Astrocyte of the cerebellum (primary cell): ENCODE results near the gene CHD6.

ENCODE experiments used
- DNase-seq: peaks from one replicate; pipeline ENCODE4 v3.0.0-alpha.2; 2011; ENCODE audit warnings: low read depth
- H3K4me3 ChIP-seq: 2 replicates; pipeline ENCODE4 v1.5.1; 2011; ENCODE audit warnings: mild to moderate bottlenecking, low read depth, low read length, moderate library complexity
- CTCF ChIP-seq: IDR thresholded peaks from 2 replicates; pipeline ENCODE4 v1.5.1; 2012; ENCODE audit warnings: low read length, low read depth, moderate library complexity, mild to moderate bottlenecking; ENCODE audit errors: missing control alignments
- in situ Hi-C: cut with HindIII; loops from 2 replicates; pipeline ENCODE4 v1.10.0; 2017; ENCODE audit warnings: low sequenced_read_pairs

The CHD6 gene

GRCh38 chr20:41426976-41427375 lies 191.2 kb downstream of the CHD6 start:
- no peak for TF ChIP-seq CTCF
- in situ Hi-C loops = no loop called here
- DNase-seq = no peak
- no peak overlapping the region for H3K4me3 ChIP-seq

GRCh38 chr20:41426086-41426830 lies 191.9 kb downstream of the CHD6 start:
- no peak overlapping the region for H3K4me3 ChIP-seq
- no peak for DNase-seq
- TF ChIP-seq CTCF = no peak
- in situ Hi-C loops = no loop called here

- in situ Hi-C loops = no loop called here
- no peak for TF ChIP-seq CTCF
- DNase-seq = no peak
- no peak overlapping the region for H3K4me3 ChIP-seq
Measured at GRCh38 chr20:41425180-41425884, 192.8 kb downstream of the CHD6 start.

GRCh38 chr20:41424546-41424945 lies 193.6 kb downstream of the CHD6 start:
- TF ChIP-seq CTCF = no peak
- H3K4me3 ChIP-seq = no peak overlapping the region
- in situ Hi-C loops = no loop called here
- no peak for DNase-seq

- no peak for DNase-seq
- H3K4me3 ChIP-seq = no peak overlapping the region
- no peak for TF ChIP-seq CTCF
- in situ Hi-C loops = no loop called here
Measured at GRCh38 chr20:41424011-41424410, 194.2 kb downstream of the CHD6 start.

GRCh38 chr20:41422953-41423352 lies 195.2 kb downstream of the CHD6 start:
- in situ Hi-C loops = no loop called here
- DNase-seq = no peak
- TF ChIP-seq CTCF = no peak

More at GRCh38 chr20:41422953-41423352, 195.2 kb downstream of the CHD6 start:
- H3K4me3 ChIP-seq = no peak overlapping the region
